Stimulated activated CD8-positive, alpha-beta memory T cell treated with anti-CD3 and anti-CD28 coated beads, Interleukin-7, amount 100 ng/mL, for 4 hours (primary cell): Measurements from ENCODE around the gene CENPP.

Experiments used
- DNase-seq, 2 donors: peaks; one replicate each; pipeline ENCODE4 v3.0.0-alpha.2; 2020; ENCODE audit warnings: low read depth in 2 of 2

The CENPP gene

DNA sequence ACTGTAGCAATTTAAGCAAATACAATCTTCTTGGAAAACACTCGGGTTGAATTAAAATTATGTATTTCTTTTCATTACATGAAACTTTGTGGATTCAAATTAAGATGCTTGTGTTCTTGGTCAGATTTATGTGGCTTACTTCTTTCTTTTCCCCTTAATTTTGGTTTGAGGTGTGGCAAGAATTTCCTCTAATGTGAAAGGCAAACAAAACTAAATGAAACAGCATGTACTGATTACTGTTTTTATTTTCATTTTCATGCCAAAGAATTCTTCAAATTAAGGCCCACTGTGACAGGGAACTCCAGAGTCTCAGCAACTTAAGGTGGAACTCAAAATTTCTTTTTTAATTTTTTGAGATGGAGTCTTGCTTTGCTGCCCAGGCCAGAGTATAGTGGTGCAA, 98.6 kb downstream of the CENPP start, which contains the start of gene OMD:
Gene OMD, minus strand, starts transcription at position 132 of the 400 bp plus-strand sequence. CDS start 6,913 bp downstream, outside the sequence.
- DNase-seq, result no peak

DNA sequence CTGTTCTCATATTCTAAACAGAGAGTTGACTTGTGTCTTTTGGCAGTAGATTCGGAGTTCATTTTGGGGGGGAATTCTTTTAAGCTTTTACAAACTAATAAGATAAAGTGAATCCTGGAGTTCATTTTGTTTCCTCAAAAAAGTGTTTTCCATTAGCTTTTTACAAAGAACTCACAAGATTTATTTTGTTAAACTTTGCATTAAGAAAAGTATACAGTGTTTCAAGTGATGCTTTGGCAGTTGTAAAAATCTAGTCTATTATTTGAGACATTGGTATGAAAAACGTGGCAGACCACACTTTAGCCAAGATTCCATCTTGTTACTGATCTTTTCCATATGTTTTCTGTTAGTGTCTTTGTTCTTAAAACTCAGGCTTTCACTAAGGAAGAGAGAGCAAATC, 99.7 kb downstream of the CENPP start:
- no peak for DNase-seq

DNA sequence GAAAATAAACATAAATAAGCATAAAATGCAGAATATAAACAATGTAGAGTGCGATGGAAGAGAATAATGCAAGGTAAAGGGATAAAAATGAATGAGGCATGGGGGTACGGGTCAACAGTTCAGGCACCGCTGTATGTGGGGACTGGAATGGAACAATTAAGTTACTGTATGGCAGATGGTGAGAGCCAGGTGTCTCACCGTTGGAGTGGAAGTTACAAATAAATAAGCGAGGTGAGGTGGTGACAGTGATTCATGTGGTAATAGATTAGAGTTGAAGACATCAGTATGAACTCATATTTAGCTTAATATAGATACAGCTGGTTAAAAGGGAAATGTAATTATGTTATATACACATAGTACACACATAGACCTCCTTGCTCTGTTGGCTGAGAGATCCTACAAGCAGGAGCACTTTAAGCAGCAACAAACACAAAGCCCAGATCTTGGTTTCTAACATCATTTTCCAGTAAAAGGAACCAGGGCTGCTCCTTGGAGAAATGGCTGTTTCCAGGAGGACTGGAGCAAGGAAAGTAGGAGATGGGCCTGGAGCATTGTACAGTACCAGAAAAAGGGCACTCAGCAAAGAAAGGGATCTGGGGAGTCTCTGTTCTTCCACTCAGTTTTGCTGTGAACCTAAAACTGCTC, 100.9 kb downstream of the CENPP start:
- DNase-seq, result no peak

DNA sequence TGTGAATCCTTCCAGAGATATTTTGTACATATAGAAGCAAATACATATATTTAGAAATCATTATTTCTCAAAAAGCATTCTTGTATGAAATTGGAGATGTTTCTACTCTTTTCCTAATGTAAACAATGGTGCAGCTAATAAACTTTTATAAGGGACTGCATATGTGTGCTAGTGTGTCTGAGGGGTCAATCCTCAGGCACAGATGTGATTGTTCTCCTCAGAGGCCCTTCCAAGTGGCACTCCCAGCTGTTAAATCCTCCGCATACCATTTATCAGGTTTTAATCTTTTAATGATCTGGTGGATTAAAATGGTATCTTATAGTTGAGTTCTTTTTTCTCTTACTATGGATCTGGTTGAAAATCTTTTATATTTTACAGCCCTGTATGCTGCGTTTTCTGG, 104.1 kb downstream of the CENPP start:
- no peak for DNase-seq

DNA sequence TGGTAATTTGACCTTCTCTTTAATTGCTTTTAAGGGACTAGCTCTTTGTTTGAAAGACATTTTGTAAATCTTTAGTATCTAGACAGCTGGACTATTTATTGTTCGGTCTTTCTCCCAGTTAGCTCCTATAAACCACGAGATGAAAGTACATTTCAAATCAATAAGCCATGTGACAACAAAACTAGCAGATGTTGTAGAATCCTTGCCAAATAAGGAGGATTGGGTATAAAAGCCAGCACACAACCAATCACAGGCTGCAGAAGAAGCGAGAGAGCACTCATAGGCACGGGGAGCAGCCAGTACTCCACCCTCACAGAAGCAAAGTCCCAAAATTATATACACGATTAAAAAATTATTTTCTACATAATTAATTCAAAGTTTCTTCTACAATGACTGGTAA, 106.6 kb downstream of the CENPP start:
- DNase-seq, result no peak

DNA sequence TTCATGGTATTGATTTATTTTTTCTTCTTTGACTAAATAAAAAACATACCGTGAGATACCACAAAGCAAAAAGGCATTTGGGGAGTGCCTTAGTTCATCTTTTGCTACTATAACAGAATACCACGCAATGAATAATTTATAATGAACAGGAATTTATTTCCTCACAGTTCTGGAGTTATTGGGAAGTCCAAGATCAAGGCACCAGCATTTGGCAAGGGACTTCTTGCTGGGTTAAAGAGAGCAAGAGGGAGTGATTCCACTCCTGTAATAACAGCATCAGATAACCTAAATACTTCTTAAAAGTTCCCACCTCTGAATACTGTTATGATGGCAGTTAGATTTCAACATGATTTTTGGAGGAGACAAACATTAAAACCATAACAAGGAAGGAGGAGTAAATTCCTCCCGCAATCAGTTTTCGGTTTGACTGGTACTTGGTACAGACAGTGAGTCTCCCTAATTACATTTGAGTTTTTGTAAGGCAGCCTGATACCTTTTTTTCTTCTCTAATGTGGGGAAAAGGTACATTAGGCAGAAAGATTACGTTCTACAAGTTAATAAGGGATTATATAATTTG, 107.3 kb downstream of the CENPP start:
- no peak for DNase-seq

DNA sequence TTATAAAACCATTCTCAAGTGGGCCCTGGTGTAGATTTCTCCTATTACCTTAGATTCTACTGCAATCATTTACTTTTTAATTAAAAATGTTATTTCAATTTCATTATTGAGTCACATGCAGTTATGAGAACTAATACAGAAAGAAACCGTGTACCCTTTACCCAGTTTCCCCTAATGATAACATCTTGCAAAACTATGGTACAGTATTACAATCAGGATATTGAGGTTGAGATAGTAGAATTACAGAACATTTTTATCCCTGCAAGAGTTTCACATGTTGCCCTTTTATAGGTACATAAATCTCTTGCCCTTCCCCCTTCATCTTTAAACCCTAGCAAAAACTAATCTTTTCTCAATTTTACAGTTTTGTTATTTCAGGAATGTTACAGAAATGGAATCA, 109.5 kb downstream of the CENPP start:
- no peak for DNase-seq

DNA sequence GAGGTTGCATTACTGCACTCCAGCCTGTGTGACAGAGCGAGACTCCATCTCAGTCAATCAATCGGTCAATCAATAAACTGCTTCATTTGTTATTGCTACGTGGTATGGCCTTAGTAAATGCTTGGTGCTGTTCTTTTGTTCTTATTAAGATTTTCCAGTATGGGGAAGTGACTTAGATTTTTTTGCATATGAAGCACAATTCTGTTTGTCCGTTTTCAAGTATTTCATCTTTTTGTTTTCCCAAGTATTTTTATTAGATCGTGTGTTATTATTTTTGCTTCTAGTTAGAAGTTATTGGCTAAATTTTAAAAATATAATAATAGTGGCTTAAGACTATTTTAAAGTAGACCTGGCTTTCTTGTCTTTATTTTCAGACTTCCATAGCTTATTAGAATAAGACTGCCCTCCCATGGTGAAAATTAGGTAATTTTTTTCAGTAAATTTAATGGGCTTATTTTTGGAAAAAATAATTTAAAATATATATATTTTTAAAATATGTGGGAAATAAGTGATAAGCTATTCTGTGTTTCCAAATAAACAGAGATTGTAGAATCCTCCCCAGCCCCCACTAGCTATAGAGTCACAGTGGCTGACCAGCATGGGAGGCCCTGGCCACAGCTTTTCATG, 113.3 kb downstream of the CENPP start:
- no peak for DNase-seq

DNA sequence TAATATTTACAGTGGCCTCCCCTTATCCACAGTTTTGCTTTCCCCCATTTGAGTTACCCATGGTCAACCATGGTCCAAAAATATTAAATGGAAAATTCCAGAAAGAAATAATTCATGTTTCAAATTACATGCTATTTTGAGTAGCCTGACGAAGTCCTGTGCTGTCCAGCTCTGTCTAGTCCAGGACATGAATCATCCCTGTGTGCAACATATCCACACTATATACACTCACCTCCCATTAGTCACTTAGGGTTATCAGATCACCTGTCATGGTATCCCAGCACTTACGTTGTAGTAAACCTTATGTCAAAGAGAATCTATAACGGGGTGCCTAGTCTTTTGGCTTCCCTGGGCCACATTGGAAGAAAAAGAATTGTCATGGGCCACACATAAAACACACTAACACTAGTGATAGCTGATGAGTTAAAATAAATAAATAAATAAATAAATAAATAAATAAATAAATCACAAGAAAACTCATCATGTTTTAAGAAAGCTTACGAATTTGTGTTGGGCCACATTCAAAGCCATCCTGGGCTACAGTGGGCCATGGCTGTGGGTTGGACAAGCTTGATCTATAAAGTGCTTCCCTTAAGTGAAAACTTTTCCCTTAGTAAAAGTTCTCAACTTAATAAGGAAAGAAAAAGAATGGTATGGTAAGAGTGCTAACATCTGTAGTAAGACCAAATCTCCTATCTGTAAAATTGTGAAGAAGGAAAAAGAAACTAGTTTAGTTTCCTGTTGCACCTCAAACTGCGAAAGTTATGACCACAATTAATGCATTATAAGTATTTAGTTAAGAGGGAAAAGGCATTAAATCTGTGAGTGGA, 114.4 kb downstream of the CENPP start:
- no peak for DNase-seq

DNA sequence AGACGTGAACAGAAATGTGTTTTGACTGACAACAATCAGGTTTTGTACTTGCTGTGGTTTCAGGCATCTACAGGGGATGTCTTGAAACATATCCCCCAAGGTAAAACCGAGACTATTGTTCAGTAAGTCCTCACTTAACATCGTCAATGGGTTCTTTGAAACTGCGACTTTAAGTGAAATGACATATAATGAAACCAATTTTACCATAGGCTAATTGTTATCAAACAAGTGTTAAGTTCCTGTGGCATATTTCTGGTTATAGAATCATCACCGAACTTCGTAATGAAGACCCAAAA, 114.9 kb downstream of the CENPP start:
- DNase-seq, result no peak

DNA sequence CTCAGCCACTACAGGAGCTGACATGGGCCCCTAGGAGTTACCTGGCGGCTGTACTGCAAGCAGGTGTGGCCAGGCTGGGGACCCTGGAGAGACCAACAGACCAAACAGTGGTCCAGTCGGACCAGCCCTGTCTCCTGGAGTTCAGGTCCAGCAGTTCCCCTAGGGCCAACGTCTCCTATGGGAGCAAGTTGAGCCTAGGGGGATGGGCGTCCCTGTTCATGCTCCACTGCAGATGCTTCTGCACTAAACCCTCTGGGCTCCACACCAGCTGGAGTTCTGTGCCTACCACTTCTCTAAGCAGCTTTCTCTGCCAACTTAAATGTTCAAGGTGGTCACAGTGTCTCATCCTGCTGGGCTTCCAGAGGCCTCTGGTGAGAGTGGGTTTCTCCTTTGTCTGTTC, 119.1 kb downstream of the CENPP start:
- no peak for DNase-seq

DNA sequence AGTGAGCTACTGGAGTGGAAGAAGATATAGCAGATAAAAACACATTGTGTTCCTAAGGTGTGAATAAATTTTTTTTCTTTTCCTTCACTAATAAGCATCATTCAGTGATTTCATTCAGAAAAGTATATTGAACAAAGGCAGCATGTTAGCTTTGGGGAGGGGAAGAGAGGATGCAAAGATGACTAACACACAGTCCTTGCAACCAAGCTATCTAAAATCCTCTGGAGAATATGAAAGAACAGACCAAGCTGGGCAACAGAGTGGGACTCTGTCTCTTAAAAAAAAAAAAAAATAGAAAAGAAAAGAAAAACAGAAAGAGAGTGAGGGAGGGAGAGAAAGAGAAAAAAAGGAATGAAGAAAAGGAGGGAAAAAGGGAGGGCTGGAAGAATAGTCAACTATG, 120.8 kb downstream of the CENPP start:
- no peak for DNase-seq

DNA sequence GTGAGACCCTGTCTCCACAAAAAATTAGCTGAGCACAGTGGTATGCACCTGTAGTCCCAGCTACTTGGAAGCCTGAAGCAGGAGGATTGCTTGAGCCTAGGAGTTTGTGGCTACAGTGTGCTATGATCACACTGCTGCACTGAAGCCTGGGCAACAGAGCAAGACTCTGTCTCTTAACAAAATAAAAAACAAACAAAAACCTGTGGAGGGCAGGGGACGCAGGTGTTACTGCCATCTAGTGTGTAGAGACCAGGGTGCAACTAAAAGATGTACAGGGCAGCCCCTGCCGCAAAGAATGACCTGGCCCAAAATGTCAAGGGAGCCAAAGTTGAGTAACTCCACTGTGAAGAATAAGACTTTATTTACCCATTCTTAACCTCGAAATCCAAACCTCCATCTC, 129.5 kb downstream of the CENPP start:
- DNase-seq, result no peak

DNA sequence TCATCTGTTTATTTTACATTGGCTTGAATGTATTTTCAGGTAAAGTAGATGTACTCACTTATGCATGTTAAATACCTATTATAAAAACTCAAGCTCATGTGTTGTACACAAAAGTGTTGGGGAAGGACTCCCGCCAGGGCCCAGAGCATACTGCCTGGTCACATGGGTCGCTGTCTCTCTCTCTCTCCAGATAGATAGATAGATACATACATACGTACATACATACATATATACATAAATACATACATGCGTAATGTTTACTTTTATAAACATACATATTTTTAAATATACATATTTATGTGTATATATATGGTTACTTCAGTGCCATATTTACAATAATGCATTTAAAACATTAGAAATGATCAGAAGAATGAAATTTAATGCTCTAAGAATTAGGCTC, 131.8 kb downstream of the CENPP start:
- no peak for DNase-seq

DNA sequence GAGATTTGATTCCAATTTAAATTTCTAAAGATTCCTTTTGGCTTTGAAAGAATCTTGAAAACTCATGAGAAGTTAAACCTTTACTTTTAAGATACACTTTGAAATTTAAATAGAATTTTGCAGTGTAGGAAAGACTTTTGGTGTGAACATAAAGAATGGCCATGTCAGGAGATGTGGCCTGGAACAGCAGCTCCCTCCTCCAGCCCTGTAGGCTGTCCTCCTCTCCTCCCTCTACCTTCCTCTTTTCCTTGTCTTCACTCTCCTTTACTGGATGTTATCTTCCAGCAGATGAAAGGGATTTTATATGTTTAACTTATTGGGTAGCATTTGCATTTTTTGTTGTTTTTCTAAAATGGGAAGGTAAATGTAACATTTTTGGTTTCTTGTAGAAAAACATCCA, 137.6 kb downstream of the CENPP start:
- no peak for DNase-seq

DNA sequence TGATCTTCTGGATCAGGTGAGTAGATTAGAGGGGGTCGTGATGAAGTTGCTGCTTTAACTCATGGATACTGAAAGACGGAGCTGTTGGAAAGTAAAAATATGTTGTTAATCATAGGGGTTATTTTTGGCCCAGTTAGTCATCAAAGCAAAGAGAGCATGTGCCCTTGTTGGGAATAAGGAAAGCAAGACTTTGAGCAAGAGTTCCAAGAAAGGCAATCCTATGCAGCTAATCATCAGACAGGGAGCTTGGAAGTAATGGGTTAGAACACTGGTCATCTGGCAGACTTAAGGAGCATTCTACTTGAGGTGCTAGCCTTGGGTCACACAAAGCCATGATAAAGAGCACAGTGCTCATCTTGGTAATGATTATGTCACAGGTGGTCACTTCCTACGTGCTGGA, 138.2 kb downstream of the CENPP start:
- DNase-seq, result no peak

DNA sequence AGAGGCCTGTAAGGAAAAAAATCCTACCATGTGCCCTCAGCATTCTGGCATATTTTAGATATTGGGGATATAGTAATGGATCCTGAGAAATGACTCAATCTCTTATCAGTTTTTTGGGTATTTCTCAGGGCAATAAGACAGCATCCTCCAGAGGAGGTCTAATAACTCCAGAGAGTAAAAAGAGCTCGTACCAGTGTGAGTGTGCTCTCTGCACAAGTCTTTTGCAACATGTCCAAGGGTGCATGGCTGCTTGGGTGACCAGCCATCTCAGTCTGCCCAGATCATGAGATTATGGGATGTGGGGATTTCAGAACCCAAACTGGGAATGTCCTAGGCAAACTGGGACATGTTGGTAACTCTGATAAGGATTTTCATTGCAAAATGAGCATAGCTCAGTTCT, 141.3 kb downstream of the CENPP start:
- DNase-seq, result no peak

DNA sequence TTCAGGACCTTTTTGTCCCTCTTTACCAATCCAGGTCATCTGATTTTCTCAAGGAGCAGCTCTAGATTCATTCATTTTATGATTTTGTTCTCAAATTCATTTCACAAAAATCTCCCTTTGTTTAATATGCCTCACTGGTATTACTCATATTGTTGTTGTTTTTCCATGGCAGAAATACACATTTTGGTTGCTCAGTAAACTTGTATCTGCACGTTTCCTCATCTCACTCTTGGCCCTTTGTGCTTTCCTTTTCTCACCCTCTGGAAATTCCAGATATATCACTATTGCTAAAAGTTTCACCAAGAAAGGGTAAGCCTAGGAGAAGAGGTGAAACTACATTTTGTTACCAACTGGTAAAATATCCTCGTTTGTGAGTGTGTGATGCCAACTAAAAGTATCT, 141.8 kb downstream of the CENPP start:
- DNase-seq, result no peak

DNA sequence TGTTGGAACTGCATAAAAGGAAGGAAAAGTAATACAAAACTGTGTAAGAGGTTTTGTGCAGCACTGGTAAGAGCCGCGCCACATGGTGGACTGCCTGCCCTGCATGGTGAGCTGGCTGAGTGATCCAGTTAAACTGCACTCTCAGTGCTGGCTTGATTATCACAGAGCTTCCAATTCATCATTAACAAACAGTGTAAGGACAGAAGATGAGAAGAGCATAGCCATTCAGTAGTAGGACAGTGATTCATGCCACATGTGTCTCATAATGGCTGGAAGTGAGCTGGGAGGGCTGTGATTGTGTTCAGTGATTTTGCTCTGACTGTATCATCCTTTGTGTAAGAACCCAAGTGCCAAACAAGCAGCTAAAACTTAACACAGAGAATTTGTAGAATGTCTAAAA, 142.5 kb downstream of the CENPP start:
- no peak for DNase-seq

DNA sequence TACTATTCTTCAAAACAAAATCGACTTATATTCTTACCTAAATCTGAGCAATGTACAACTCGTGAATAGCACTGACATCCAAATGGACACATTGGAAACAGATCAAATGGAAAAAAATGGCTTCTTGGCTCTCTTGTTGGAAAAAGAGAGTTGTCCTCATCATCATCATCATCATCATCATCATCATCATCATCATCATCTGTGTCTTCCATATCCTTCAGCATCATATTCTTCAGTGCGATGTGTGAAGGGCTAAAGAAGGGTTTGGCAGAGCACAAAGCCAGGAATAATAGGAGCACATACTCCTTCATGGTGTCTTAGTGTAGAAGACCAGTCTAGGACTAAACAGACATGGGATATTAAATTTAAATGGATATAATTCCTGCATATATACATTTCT, 148.8 kb downstream of the CENPP start:
- DNase-seq, result no peak

DNA sequence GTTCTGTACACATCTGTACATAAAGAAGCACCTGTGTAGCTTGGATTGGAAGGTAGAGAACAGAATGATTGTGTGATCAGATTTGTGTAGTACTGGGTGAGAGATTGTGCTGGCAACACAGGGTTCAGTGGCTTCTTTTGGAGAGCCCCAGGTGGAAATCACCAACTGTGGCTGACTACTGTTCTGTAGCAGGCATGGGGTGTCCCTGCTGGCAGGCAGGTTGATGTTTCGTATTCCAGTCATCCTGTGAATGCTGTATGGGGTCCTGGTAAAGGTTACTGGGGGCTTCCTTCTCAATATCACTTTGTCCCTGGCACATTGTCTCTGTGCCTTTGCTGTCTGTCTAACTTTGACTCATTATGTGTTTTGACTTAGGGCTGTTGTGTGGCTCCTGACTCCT, 151.2 kb downstream of the CENPP start:
- no peak for DNase-seq

DNA sequence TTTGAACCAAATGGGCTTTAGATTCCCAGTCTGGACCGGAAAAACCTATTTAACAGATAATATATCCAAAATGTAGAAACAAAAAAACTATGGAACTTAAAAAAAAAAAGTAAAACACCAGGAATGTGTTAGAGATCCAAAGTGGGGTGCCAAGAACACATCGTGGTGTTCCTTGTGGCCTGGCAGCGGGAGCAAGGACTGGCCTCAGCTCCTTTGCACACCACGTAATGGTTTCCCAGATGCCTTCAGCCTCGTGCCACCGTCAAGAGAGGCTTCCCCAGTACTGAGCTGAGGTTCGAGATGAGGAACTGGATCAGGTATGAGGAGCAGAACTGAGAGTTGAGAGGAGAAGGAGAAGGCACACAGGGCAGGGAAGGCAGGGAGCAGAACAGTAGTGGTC, 153.0 kb downstream of the CENPP start:
- no peak for DNase-seq

DNA sequence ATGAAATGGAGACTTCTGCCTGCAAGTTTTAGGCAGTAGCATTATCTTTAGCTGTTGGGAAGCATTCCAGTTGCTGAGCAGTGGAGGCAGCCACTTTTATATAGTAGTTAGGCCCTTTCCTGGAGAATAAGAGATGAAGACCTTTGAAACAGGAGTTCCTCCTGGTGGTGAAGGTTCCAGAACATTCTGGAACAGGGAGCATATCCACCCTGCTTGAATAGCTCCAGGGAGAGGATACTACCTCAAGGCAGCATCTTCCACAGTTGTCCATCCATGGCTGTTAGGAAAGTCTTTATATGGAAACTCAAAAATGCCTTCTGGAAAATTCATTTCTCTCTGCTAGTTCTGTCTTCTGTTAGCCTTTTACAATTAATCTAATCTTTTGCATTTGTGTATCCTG, 153.6 kb downstream of the CENPP start:
- DNase-seq, result no peak
